Activated CD4-positive, alpha-beta T cell treated with anti-CD3 and anti-CD28 coated beads, Interleukin-2, amount 10 ng/mL, durations not matched to agents 7 days and 5 days (primary cell): Measurements from ENCODE around the gene C19orf47. TPM values are rescaled to one million over a fixed set of nuclear protein-coding genes. Genes with fewer than 3 reads are reported as not detected.
A peak's percentile ranks its signal among the peaks of the same experiment; 100 is the strongest.
"Not testable (repeated sequence)": the region's sequence is repeated elsewhere in the genome, so short reads cannot be mapped to it uniquely, and the experiment has no call there.

Experiments
- CTCF ChIA-PET: fragments of 350-600 bp; sonication (Branson Sonifier 250); formaldehyde crosslinking; loops from one replicate; lab custom pipeline; 2021; ENCODE audit warnings: antibody characterized with exemption; lab: Charles Lee
- POLR2A ChIA-PET: fragments of 350-600 bp; sonication (Branson Sonifier 250); formaldehyde crosslinking; loops from one replicate; lab custom pipeline; 2021; ENCODE audit warnings: antibody characterized with exemption; lab: Charles Lee
- DNase-seq: peaks from one replicate; pipeline ENCODE4 v3.0.0-alpha.2; 2020
- H3K27ac Mint-ChIP-seq: one replicate; pipeline ENCODE4 v1.8.0; 2021; ENCODE audit warnings: mild to moderate bottlenecking, moderate library complexity, mixed read lengths
- H3K27me3 Mint-ChIP-seq: one replicate; pipeline ENCODE4 v1.8.0; 2021; ENCODE audit warnings: mixed read lengths
- H3K36me3 Mint-ChIP-seq: one replicate; pipeline ENCODE4 v1.8.0; 2021; ENCODE audit warnings: low read depth, mixed read lengths
- H3K4me1 Mint-ChIP-seq: one replicate; pipeline ENCODE4 v1.8.0; 2021; ENCODE audit warnings: mixed read lengths
- H3K4me3 Mint-ChIP-seq: one replicate; pipeline ENCODE4 v1.8.0; 2021; ENCODE audit warnings: mild to moderate bottlenecking, moderate library complexity, mixed read lengths
- H3K9me3 Mint-ChIP-seq: one replicate; pipeline ENCODE4 v1.8.0; 2021; ENCODE audit warnings: mixed read lengths
- total RNA-seq, 2 experiments: library from RNA; stranded (reverse); gene quantifications; one replicate each; pipeline ENCODE4 v1.2.3, GENCODE V29; 2021

Gene C19orf47
- total RNA-seq, 2 experiments from 2014 or later = 21.8 to 25.3 TPM

DNA sequence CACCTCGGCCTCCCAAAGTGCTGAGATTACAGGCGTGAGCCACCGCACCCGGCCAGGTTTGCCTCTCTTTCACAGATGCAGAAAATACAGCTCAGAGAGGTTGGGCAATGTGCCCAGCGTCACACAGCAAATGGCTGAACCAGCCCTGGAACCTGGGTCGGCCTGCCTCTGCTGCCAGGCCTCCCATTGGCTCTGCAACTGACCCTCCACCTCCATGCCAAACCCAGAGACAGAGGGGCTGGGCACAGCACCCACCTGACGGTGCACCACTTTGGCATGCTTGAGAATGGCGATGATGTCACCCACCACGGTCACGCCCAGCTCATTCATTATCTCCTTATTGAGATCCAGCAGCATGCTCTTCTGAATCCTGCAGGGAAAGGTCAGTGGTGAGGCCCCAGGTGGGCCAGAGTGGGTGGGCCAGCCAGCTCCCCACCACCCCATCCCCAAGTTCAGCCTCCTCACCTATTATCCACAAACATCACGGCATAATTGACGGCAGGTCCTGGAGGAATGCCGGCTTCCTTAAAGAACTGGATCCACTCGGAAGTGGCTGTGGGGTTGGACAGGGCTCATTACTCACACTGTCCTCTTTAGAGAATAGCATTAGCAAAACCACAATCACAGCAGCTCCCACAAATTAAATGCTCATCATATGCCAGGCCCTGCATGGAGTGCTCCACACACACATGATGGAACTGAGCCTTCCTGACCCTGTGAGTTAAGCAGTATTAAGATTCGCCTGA lies 12.2 kb downstream of the C19orf47 start:
- Mint-ChIP-seq H3K27ac (no peak overlapping the region), H3K4me1 (no peaks in the 10 kb centered on the region), H3K4me3 (no peak overlapping the region), H3K9me3 (no peaks in the 10 kb centered on the region), H3K36me3 (peaks cover 24% of the 10 kb centered on the region), H3K27me3 (no peaks in the 10 kb centered on the region)
- POLR2A ChIA-PET = no interaction called here
- no peak for DNase-seq
- CTCF ChIA-PET = interaction anchor here (1.6 kb wide), 1 partner anchor 128 kb away, joined by 3 read pairs; no protein-coding TSS in a partner anchor

DNA sequence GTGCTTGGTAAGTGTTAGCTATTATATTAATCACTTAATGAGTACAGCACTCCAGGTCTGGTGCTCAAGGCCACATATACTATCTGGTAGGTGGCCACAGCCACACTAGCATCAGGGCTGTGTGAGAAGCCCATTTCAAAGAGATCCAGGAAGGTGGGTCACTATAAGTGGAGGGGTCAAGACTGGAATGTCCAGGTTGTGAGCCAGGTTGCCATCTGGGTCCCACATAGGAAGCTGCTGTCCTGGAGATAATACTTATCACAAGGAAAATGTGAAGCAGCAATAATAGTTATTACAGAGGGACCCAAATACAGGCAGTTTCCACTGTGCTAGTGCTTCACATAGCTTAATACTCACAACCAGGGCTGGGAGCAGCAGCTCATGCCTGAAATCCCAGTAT lies 13.1 kb downstream of the C19orf47 start:
- Mint-ChIP-seq H3K27me3 (no peaks in the 10 kb centered on the region), H3K9me3 (no peaks in the 10 kb centered on the region), H3K4me3 (no peak overlapping the region), H3K4me1 (no peaks in the 10 kb centered on the region), H3K36me3 (peaks cover 27% of the 10 kb centered on the region), H3K27ac (no peak overlapping the region)
- POLR2A ChIA-PET = no interaction called here
- CTCF ChIA-PET = interaction anchor here (0.7 kb wide), 1 partner anchor 456 kb away, joined by 3 read pairs; no protein-coding TSS in a partner anchor
- DNase-seq = no peak

DNA sequence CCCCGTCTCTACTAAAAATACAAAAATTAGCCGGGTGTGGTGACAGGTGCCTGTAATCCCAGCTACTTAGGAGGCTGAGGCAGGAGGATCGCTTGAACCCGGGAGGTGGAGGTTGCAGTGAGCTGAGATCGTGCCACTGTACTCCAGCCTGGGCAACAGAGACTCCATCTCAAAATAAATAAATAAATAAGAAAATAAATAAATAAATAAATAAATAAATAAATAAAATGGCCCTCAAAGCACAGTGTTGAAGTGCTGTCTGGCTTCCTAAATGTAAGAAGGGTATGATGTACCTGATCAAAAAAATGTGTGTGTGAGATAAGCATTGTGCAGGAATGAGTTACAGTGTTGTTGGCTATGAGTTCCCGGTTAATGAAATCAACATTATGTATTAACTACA lies 15.1 kb downstream of the C19orf47 start:
- POLR2A ChIA-PET, DNase-seq, H3K4me3 Mint-ChIP-seq, H3K27me3 Mint-ChIP-seq, H3K9me3 Mint-ChIP-seq, H3K4me1 Mint-ChIP-seq, H3K27ac Mint-ChIP-seq: not testable (repeated sequence)
- peaks cover 30% of the 10 kb centered on the region for H3K36me3 Mint-ChIP-seq
- CTCF ChIA-PET = interaction anchor here (0.9 kb wide), 1 partner anchor 87 kb away, joined by 3 read pairs; no protein-coding TSS in a partner anchor

DNA sequence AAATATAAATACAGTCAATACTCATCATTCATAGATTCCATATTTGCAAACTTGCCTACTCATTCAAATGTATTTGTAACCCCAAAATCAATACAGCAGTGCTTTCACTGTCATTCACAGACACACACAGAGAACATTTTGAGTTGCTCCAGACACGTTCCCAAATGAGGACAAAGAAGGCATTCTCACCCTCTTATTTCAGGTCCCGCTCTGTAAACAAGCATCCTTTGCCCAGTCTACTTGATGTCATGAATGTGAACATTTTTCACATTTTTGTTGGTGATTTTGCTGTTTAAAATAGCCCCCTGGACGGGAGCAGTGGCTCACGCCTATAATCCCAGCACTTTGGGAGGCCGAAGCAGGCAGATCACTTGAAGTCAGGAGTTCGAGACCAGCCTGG lies 15.5 kb downstream of the C19orf47 start:
- CTCF ChIA-PET = interaction anchor here (0.6 to 0.9 kb wide), 3 partner anchors 88 to 1170 kb away, joined by 3 to 4 read pairs (median 3); no protein-coding TSS in a partner anchor
- Mint-ChIP-seq H3K27ac (no peak overlapping the region), H3K4me3 (no peak overlapping the region), H3K36me3 (peaks cover 30% of the 10 kb centered on the region), H3K9me3 (no peaks in the 10 kb centered on the region), H3K4me1 (no peaks in the 10 kb centered on the region), H3K27me3 (no peaks in the 10 kb centered on the region)
- DNase-seq = no peak
- POLR2A ChIA-PET = no interaction called here

DNA sequence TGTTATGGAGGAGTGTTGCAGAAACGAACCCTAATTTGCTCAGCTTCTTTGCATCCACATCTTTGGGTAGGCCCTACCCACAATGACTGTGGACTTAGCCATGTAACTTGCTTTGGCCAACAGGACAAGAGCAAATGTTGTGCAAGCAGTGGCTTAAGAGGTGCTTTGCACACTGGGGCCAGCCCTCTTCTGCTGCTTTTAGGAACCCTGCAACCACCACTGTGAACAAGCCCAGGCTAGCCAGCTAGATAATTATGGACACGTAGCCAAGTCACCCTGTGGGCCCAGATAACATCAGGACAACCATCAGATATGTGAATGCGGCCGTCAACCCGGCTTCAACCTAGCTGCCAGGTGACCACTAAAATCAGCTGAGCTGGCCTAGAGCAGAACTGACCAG lies 17.1 kb downstream of the C19orf47 start:
- ChIA-PET POLR2A (no interaction called here), CTCF (interaction anchor here (0.6 to 2.8 kb wide), 2 partner anchors 10 to 488 kb away, joined by 3 to 6 read pairs; no protein-coding TSS in a partner anchor)
- H3K36me3 Mint-ChIP-seq = peaks cover 37% of the 10 kb centered on the region
- no peak for DNase-seq
- no peaks in the 10 kb centered on the region for H3K4me1 Mint-ChIP-seq
- H3K27me3 Mint-ChIP-seq = no peaks in the 10 kb centered on the region
- H3K27ac Mint-ChIP-seq = no peak overlapping the region
- H3K4me3 Mint-ChIP-seq = no peak overlapping the region
- H3K9me3 Mint-ChIP-seq = no peaks in the 10 kb centered on the region

DNA sequence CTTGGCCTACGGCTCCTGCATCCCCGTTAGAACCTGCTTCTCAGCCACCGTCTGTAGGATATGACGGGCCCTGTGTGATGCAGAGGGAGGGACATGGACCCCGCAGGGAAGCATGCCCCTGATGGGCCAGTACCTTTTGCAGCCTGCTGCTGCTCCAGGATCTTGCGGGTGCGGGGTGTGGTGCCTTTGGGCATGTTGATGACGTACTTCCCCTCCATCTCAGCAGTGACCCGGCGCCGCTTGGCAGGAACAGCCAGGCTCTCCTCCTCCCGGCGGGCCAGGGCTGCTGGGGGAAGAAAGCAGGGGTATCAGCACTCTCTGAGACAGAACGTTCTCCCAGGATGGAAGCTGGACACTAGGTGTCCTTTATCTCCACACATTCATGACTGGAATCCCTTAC lies 22.0 kb downstream of the C19orf47 start:
- Mint-ChIP-seq H3K27me3 (no peaks in the 10 kb centered on the region), H3K27ac (no peak overlapping the region), H3K9me3 (no peaks in the 10 kb centered on the region), H3K4me3 (no peak overlapping the region), H3K4me1 (no peaks in the 10 kb centered on the region), H3K36me3 (peaks cover 42% of the 10 kb centered on the region)
- POLR2A ChIA-PET = no interaction called here
- no peak for DNase-seq
- CTCF ChIA-PET = no interaction called here

DNA sequence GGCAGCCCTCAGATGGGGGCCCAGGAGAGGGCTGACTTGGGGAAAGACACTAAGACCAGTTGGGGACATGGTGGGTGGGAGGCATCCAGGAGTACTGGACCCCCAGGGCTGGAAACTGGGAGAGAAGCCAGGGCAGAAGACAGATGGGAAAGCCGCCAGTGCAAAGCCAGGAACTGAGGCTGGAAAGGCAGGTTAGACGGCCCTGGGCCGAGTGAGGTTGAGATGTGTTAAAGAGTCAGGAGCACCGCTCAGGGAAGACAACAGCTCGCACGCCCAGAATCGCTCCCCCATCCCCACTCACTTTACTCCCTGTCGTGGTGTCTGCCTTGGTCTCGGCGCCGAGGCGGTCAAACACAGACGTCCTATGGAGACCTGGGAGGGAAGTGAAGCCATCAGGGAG lies 24.5 kb downstream of the C19orf47 start:
- CTCF ChIA-PET = interaction anchor here (0.6 kb wide), 1 partner anchor 17 kb away, joined by 3 read pairs; no protein-coding TSS in a partner anchor
- H3K27ac Mint-ChIP-seq = no peak overlapping the region
- no peak overlapping the region for H3K4me3 Mint-ChIP-seq
- no peak for DNase-seq
- H3K36me3 Mint-ChIP-seq = peaks cover 41% of the 10 kb centered on the region
- H3K9me3 Mint-ChIP-seq = no peaks in the 10 kb centered on the region
- POLR2A ChIA-PET = no interaction called here
- no peaks in the 10 kb centered on the region for H3K4me1 Mint-ChIP-seq
- no peaks in the 10 kb centered on the region for H3K27me3 Mint-ChIP-seq

DNA sequence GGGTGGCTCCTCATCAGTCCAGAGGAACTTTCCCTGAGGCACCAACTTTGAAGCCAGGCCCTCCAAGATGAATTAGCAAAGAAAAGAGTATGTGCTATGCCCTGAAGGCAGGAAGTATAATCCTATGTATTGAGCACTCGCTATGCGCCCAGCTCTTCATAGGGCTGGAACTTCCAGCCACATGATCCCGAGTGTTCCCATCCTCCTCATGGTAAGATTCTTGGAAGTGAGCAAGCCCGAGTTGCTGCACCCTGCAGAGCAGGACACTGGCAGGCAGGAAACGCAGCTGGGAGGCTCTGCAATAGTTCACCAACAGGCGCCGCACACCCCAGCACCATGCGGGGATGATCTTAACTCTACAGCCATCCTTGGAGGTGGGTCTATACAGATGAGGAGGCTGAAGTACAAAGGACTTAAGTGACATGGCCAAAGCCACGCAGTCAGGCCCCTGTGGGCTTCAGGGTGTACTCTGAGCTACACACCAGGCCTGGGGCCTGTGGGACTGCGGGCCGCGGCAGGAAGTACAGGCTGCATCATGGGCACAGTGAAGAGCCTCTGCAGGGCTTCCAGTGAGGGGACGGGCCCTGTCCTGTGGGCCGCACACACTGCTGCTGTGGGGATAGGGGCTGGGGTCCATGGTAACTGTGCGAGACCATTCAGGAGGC lies 25.1 kb downstream of the C19orf47 start:
- H3K4me3 Mint-ChIP-seq = no peak overlapping the region
- no peak for DNase-seq
- no peak overlapping the region for H3K27ac Mint-ChIP-seq
- H3K4me1 Mint-ChIP-seq = no peaks in the 10 kb centered on the region
- H3K27me3 Mint-ChIP-seq = no peaks in the 10 kb centered on the region
- POLR2A ChIA-PET = no interaction called here
- peaks cover 42% of the 10 kb centered on the region for H3K36me3 Mint-ChIP-seq
- CTCF ChIA-PET = no interaction called here
- no peaks in the 10 kb centered on the region for H3K9me3 Mint-ChIP-seq

DNA sequence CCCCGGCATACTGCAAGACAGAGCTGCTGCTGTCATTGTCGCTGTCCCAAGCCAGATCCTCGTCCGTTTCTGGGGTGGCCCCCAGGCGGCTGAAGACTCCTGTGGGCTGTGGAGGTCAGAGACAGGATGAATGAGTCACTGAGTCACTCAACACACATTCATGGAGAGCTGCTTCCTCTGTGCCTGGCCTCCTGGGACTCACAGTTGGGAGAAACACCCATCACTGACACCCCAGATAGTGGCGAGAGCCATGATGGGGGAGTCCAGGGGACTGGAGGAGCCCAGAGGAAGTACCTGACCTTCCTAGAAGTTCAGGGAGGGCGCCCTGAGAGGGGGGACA lies 26.0 kb downstream of the C19orf47 start:
- Mint-ChIP-seq H3K27me3 (no peaks in the 10 kb centered on the region), H3K27ac (no peak overlapping the region), H3K9me3 (no peaks in the 10 kb centered on the region), H3K4me1 (no peaks in the 10 kb centered on the region), H3K36me3 (peaks cover 42% of the 10 kb centered on the region), H3K4me3 (no peak overlapping the region)
- ChIA-PET CTCF (interaction anchor here (1.4 kb wide), 1 partner anchor 17 kb away, joined by 5 read pairs; no protein-coding TSS in a partner anchor), POLR2A (no interaction called here)
- no peak for DNase-seq

DNA sequence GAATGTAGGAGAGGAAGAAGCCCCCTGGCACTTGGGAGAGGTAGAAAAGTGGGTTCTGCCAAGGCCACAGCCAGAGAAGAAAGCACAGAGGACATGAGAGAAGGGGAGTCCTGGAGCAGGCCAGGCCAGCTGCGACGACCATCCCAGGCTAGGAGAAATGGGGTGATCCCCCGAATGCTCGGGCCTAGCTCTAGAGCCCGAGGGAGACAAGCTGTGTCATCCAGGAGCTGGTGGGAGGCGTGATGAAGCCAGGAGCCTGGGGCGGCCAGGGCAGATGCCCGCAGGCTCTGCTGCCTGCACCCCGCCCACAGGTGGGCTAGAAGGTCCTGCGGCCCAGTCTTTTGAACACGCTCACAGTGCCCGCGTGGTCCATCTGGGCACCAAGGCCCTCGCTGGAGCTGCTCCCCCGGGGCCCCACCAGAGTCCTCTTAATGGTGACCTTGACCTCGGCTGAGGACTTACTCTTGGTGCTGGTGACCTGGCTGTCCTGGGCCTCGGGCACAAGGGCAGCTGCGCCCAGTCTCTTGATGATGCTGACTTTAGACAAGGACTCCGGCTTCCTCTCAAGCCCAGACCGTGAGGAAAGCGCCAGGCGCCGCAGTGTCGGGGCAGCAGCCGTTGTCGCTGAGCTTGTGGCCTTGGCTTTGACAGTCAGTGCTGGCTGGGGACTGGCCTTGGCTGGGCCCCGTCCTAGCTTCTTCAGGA lies 26.5 kb downstream of the C19orf47 start:
- Mint-ChIP-seq H3K36me3 (peaks cover 42% of the 10 kb centered on the region), H3K9me3 (no peaks in the 10 kb centered on the region), H3K4me1 (no peaks in the 10 kb centered on the region), H3K4me3 (no peak overlapping the region), H3K27me3 (no peaks in the 10 kb centered on the region), H3K27ac (no peak overlapping the region)
- no peak for DNase-seq
- ChIA-PET CTCF (interaction anchor here (1.4 kb wide), 1 partner anchor 16 kb away, joined by 5 read pairs; no protein-coding TSS in a partner anchor), POLR2A (no interaction called here)

DNA sequence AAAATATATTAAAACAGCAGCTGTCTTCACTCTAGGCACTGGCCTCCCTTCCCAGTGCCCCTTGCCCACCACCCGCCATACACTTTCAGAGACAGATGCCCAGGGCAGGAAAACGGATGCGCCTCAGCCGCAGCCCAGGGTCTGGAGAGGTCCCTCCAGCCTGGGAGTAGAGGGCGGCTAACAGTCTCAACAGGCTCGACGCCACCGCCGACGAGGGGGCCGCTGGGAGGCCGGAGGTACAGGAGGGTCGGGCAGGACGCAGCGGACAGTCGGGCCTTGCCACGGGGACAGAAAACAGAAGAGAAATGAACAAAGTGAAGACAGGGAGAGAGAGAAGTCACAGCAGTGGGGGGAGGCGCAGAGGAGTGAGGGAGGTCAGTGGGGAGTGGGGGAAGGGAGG lies 27.1 kb downstream of the C19orf47 start:
- CTCF ChIA-PET = interaction anchor here (1.4 kb wide), 1 partner anchor 16 kb away, joined by 5 read pairs; no protein-coding TSS in a partner anchor

DNA sequence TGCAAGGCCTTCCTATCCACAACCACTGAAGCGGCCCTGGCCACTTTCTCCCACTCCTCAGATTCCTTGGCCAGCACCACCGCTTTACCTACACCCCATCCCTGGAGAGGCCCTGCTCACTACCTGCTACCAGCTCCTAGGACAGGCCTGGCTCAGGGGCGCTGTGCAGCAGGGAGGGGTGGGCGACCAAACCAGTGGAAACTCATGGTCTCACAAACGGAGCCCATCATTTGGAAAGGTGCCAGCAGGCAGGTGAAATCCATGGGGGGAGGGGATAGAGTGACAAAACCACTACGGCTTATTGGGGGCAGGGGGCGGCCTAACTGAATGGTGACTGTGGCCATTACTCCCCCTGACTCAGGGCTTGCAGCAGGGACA lies 27.6 kb downstream of the C19orf47 start:
- ChIA-PET CTCF (interaction anchor here (0.6 kb wide), 1 partner anchor 33 kb away, joined by 3 read pairs; no protein-coding TSS in a partner anchor), POLR2A (no interaction called here)
- H3K36me3 Mint-ChIP-seq = peaks cover 32% of the 10 kb centered on the region
- no peaks in the 10 kb centered on the region for H3K27me3 Mint-ChIP-seq
- no peaks in the 10 kb centered on the region for H3K9me3 Mint-ChIP-seq
- H3K4me3 Mint-ChIP-seq = no peak overlapping the region
- no peak for DNase-seq
- peak overlapping the region; percentile 32 for H3K27ac Mint-ChIP-seq
- H3K4me1 Mint-ChIP-seq = no peaks in the 10 kb centered on the region

More for the DNA sequence above, 27.1 kb downstream of the C19orf47 start:
- H3K4me3 Mint-ChIP-seq = no peak overlapping the region
- no peak for DNase-seq
- POLR2A ChIA-PET = no interaction called here
- no peaks in the 10 kb centered on the region for H3K4me1 Mint-ChIP-seq
- no peaks in the 10 kb centered on the region for H3K9me3 Mint-ChIP-seq
- peaks cover 37% of the 10 kb centered on the region for H3K36me3 Mint-ChIP-seq
- H3K27ac Mint-ChIP-seq = no peak overlapping the region
- H3K27me3 Mint-ChIP-seq = no peaks in the 10 kb centered on the region

DNA sequence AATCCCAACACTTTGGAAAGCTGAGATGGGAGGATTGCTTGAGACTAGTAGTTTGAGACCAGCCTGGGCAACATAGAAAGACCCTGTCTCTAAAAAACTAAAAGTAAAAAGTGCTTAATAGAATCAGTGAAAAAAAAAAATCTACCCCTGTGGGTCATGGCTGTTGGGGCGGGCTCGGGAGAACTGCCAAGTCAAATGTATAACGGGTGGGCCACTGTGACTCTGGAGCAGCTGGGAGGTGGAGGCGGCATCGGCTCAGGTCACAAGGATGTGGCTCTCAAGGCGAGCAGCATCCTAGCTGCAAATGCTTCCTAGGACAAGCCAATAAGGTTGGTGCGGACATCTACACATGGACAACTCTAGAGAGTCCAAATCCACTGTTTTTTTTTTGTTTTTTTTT lies 30.9 kb downstream of the C19orf47 start:
- ChIA-PET CTCF (no interaction called here), POLR2A (no interaction called here)
- H3K36me3 Mint-ChIP-seq = peaks cover 20% of the 10 kb centered on the region
- no peak overlapping the region for H3K27ac Mint-ChIP-seq
- DNase-seq = no peak
- no peak overlapping the region for H3K4me3 Mint-ChIP-seq
- peaks cover 2% of the 10 kb centered on the region for H3K9me3 Mint-ChIP-seq
- H3K27me3 Mint-ChIP-seq = no peaks in the 10 kb centered on the region
- H3K4me1 Mint-ChIP-seq = peaks cover 7% of the 10 kb centered on the region
